T-cell (primary cell): ENCODE measurements around the gene CD48. TPM values are rescaled to one million over a fixed set of nuclear protein-coding genes. Genes with fewer than 3 reads are reported as not detected.

Experiments used
- ATAC-seq, 4 experiments: fragments of 200-7000 bp in 3 of 4; fragments of 150-1000 bp in 1 of 4; cut with Tn5 transposase; replicated peaks in 1 of 4; 1 replicate in 3 of 4; 2 replicates in 1 of 4; pipeline ENCODE4 v1.10.0; 2021; ENCODE audit warnings: moderate library complexity in 3 of 4, mild to moderate bottlenecking in 2 of 4, moderate number of reproducible peaks in 1 of 4
- CTCF ChIA-PET, 2 donors: fragments of 300-600 bp; sonication (Branson Sonifier 250); formaldehyde crosslinking; loops; one replicate each; lab custom pipeline; 2022; ENCODE audit warnings: antibody characterized with exemption in 2 of 2; lab: Charles Lee
- POLR2A ChIA-PET, 2 donors: fragments of 300-600 bp; sonication (Branson Sonifier 250); formaldehyde crosslinking; loops; one replicate each; lab custom pipeline; 2022; ENCODE audit warnings: antibody characterized with exemption in 2 of 2; lab: Charles Lee
- DNase-seq, 35 experiments: peaks; one replicate each; pipeline versions ENCODE4 v3.0.0 to v3.0.0-alpha.2; 2013 to 2023
- H3K27ac ChIP-seq: one replicate; pipeline ENCODE4 v1.5.1; 2013; ENCODE audit warnings: low read length
- H3K27me3 ChIP-seq, 2 experiments: replicated peaks in 1 of 2; 1 replicate in 1 of 2; 2 replicates in 1 of 2; pipeline versions ENCODE4 v1.6.1 to v1.7.0; 2013; ENCODE audit warnings: low read length in 1 of 2, mixed read lengths in 1 of 2; ENCODE audit not compliant: control insufficient read depth in 2 of 2, insufficient read depth in 2 of 2; ENCODE audit errors: extremely low read depth in 1 of 2
- H3K36me3 ChIP-seq, 2 donors: 1 replicate in 1 of 2; 2 replicates in 1 of 2; pipeline versions ENCODE4 v1.6.1 to v1.7.0; 2013; ENCODE audit warnings: low read length in 1 of 2; ENCODE audit not compliant: control insufficient read depth in 2 of 2, insufficient read depth in 1 of 2; ENCODE audit errors: extremely low read depth in 1 of 2
- H3K4me1 ChIP-seq, 2 experiments: 1 replicate in 1 of 2; 2 replicates in 1 of 2; pipeline versions ENCODE4 v1.6.1 to v1.7.0; 2013; ENCODE audit warnings: low read length in 2 of 2, mixed read lengths in 1 of 2; ENCODE audit not compliant: insufficient read depth in 2 of 2, control insufficient read depth in 1 of 2; ENCODE audit errors: extremely low read depth in 1 of 2
- H3K4me3 ChIP-seq, 2 donors: 1 replicate in 1 of 2; 2 replicates in 1 of 2; pipeline versions ENCODE4 v1.5.1 to v1.7.0; 2013; ENCODE audit warnings: mild to moderate bottlenecking in 2 of 2, low read length in 1 of 2, moderate library complexity in 1 of 2; ENCODE audit not compliant: control insufficient read depth in 1 of 2; ENCODE audit errors: extremely low read depth in 1 of 2
- H3K9me3 ChIP-seq: 2 replicates; pipeline ENCODE4 v1.7.0; 2013
- H3K27ac Mint-ChIP-seq, 2 donors: one replicate each; pipeline ENCODE4 v1.8.0; 2020 to 2021; ENCODE audit warnings: mild to moderate bottlenecking in 2 of 2, mixed read lengths in 2 of 2
- H3K27me3 Mint-ChIP-seq, 2 donors: one replicate each; pipeline ENCODE4 v1.8.0; 2021 to 2022; ENCODE audit warnings: mixed read lengths in 2 of 2
- H3K36me3 Mint-ChIP-seq: one replicate; pipeline ENCODE4 v1.8.0; 2021; ENCODE audit warnings: mixed read lengths
- H3K4me1 Mint-ChIP-seq, 3 donors: one replicate each; pipeline ENCODE4 v1.8.0; 2020 to 2022; ENCODE audit warnings: mixed read lengths in 3 of 3, mild to moderate bottlenecking in 1 of 3
- H3K4me3 Mint-ChIP-seq, 3 donors: one replicate each; pipeline ENCODE4 v1.8.0; 2020 to 2022; ENCODE audit warnings: mild to moderate bottlenecking in 3 of 3, mixed read lengths in 3 of 3, moderate library complexity in 3 of 3
- H3K9me3 Mint-ChIP-seq, 3 donors: one replicate each; pipeline ENCODE4 v1.8.0; 2020 to 2022; ENCODE audit warnings: mixed read lengths in 3 of 3
- WGBS: methylation state at CpG from one replicate; pipeline ENCODE4 v1.1.5; 2013; ENCODE audit warnings: missing lambda C conversion rate; ENCODE audit not compliant: insufficient coverage; 5-methylcytosine and 5-hydroxymethylcytosine counted together
- total RNA-seq, 35 experiments: library from RNA in 6 of 35; stranded (reverse) in 6 of 35; fragments of 120-200 nt in 1 of 35; gene quantifications; one replicate each; pipeline versions ENCODE4 v1.2.1 to v1.2.4 and lab custom pipeline; 2013 to 2026

Gene CD48
- total RNA-seq, 5 donors from 2014 or later (not counting 1 experiment from before 2014, with no cell fraction given): 249 to 393 (median 273) TPM

- peak overlapping the region; percentile 74 to 83 for H3K27ac Mint-ChIP-seq
- peak overlapping the region; percentile 76 for H3K27ac ChIP-seq
- no peaks in the 10 kb centered on the region for H3K36me3 ChIP-seq
- peaks cover 0 to 42% of the 10 kb centered on the region in 2 experiments for H3K4me1 ChIP-seq
- WGBS: no CpG with 5 or more reads among the region's 5 CpGs
- H3K9me3 ChIP-seq: no peaks in the 10 kb centered on the region
- ChIA-PET POLR2A (interaction anchor here (0.6 to 0.7 kb wide), 2 partner anchors 13 to 825 kb away, joined by 3 read pairs; no protein-coding TSS in a partner anchor), CTCF (interaction anchor here (0.6 to 2.4 kb wide), 11 partner anchors 9 to 193 kb away, joined by 3 to 20 read pairs (median 3); partner anchors contain the start of gene SLAMF7 (in 1 of the 2))
- no peaks in the 10 kb centered on the region for H3K27me3 ChIP-seq
- DNase-seq (peak in 20 of 35 experiments; percentile 14 to 77 (median 33)), ATAC-seq (peak; percentile 50 to 79 (median 64))
- peak overlapping the region in 1 of 3 donors; percentile 21 for H3K4me3 Mint-ChIP-seq
- H3K27me3 Mint-ChIP-seq: no peaks in the 10 kb centered on the region
- H3K4me1 Mint-ChIP-seq: peaks cover 21 to 36% (median 31%) of the 10 kb centered on the region in 3 donors
- H3K9me3 Mint-ChIP-seq: no peaks in the 10 kb centered on the region
- no peak overlapping the region for H3K4me3 ChIP-seq
- H3K36me3 Mint-ChIP-seq: peaks cover 4% of the 10 kb centered on the region
Observed at GRCh38 chr1:160755911-160756848, 44.6 kb upstream of the CD48 start.

GRCh38 chr1:160755461-160755860 is 43.8 kb upstream of the CD48 start:
- Mint-ChIP-seq H3K27me3 (peaks cover 0 to 3% of the 10 kb centered on the region in 2 donors), H3K27ac (peak overlapping the region; percentile 74 to 83), H3K4me1 (peaks cover 28 to 44% (median 38%) of the 10 kb centered on the region in 3 donors), H3K9me3 (no peaks in the 10 kb centered on the region), H3K36me3 (peaks cover 4% of the 10 kb centered on the region), H3K4me3 (peak overlapping the region in 1 of 3 donors; percentile 21)
- ATAC-seq: no peak
- peak overlapping the region; percentile 76 for H3K27ac ChIP-seq
- peaks cover 0 to 3% of the 10 kb centered on the region in 2 donors for H3K36me3 ChIP-seq
- peaks cover 0 to 49% of the 10 kb centered on the region in 2 experiments for H3K4me1 ChIP-seq
- WGBS: no CpG with 5 or more reads among the region's 2 CpGs
- CTCF ChIA-PET: interaction anchor here in 1 of 2 donors (0.7 to 2.4 kb wide), 5 partner anchors 10 to 104 kb away, joined by 3 to 20 read pairs (median 3); partner anchors contain the start of gene SLAMF7
- DNase-seq: no peak
- no peaks in the 10 kb centered on the region for H3K9me3 ChIP-seq
- no peak overlapping the region for H3K4me3 ChIP-seq
- H3K27me3 ChIP-seq: no peaks in the 10 kb centered on the region
- POLR2A ChIA-PET: interaction anchor here in 1 of 2 donors (0.7 kb wide), 1 partner anchor 13 kb away, joined by 3 read pairs; no protein-coding TSS in a partner anchor

- peaks cover 39 to 54% (median 50%) of the 10 kb centered on the region in 3 donors for H3K4me1 Mint-ChIP-seq
- CTCF ChIA-PET: no interaction called here
- H3K27me3 ChIP-seq: no peaks in the 10 kb centered on the region
- H3K4me3 ChIP-seq: no peak overlapping the region
- peaks cover 0 to 3% of the 10 kb centered on the region in 2 donors for H3K27me3 Mint-ChIP-seq
- no peak overlapping the region for H3K27ac ChIP-seq
- H3K9me3 Mint-ChIP-seq: no peaks in the 10 kb centered on the region
- peaks cover 6% of the 10 kb centered on the region for H3K36me3 Mint-ChIP-seq
- H3K9me3 ChIP-seq: no peaks in the 10 kb centered on the region
- H3K27ac Mint-ChIP-seq: peak overlapping the region in 1 of 2 donors; percentile 69
- H3K36me3 ChIP-seq: peaks cover 0 to 16% of the 10 kb centered on the region in 2 donors
- POLR2A ChIA-PET: no interaction called here
- H3K4me3 Mint-ChIP-seq: no peak overlapping the region
- no peak for ATAC-seq
- H3K4me1 ChIP-seq: peaks cover 0 to 55% of the 10 kb centered on the region in 2 experiments
- no peak for DNase-seq
Observed at GRCh38 chr1:160753594-160753993, 42.0 kb upstream of the CD48 start.

GRCh38 chr1:160752924-160753323 is 41.3 kb upstream of the CD48 start:
- Mint-ChIP-seq H3K4me1 (peaks cover 45 to 58% (median 54%) of the 10 kb centered on the region in 3 donors), H3K27me3 (peaks cover 0 to 3% of the 10 kb centered on the region in 2 donors), H3K9me3 (no peaks in the 10 kb centered on the region), H3K27ac (peak overlapping the region in 1 of 2 donors; percentile 36), H3K4me3 (no peak overlapping the region), H3K36me3 (peaks cover 7% of the 10 kb centered on the region)
- Histone ChIP-seq H3K27ac (no peak overlapping the region), H3K9me3 (no peaks in the 10 kb centered on the region), H3K4me3 (no peak overlapping the region), H3K27me3 (no peaks in the 10 kb centered on the region), H3K4me1 (peaks cover 0 to 59% of the 10 kb centered on the region in 2 experiments), H3K36me3 (peaks cover 0 to 19% of the 10 kb centered on the region in 2 donors)
- DNase-seq (no peak), ATAC-seq (no peak)
- 60% methylated on average over 3 of the region's 5 CpGs for WGBS
- ChIA-PET CTCF (no interaction called here), POLR2A (no interaction called here)

- H3K4me1 Mint-ChIP-seq: peaks cover 49 to 62% (median 54%) of the 10 kb centered on the region in 3 donors
- no peak overlapping the region for H3K4me3 ChIP-seq
- no peaks in the 10 kb centered on the region for H3K9me3 Mint-ChIP-seq
- peaks cover 7% of the 10 kb centered on the region for H3K36me3 Mint-ChIP-seq
- ATAC-seq: no peak
- H3K9me3 ChIP-seq: no peaks in the 10 kb centered on the region
- whole genome bisulfite sequencing: 68% methylated on average over 2 of the region's 3 CpGs
- peak overlapping the region in 1 of 2 donors; percentile 36 for H3K27ac Mint-ChIP-seq
- H3K4me3 Mint-ChIP-seq: no peak overlapping the region
- DNase-seq: no peak
- peaks cover 0 to 58% of the 10 kb centered on the region in 2 experiments for H3K4me1 ChIP-seq
- ChIA-PET CTCF (interaction anchor here (0.5 to 0.9 kb wide), 2 partner anchors 16 to 45 kb away, joined by 3 to 6 read pairs; no protein-coding TSS in a partner anchor), POLR2A (no interaction called here)
- peak overlapping the region; percentile 2 for H3K27ac ChIP-seq
- H3K27me3 ChIP-seq: no peaks in the 10 kb centered on the region
- H3K36me3 ChIP-seq: peaks cover 0 to 19% of the 10 kb centered on the region in 2 donors
- H3K27me3 Mint-ChIP-seq: peaks cover 0 to 3% of the 10 kb centered on the region in 2 donors
Observed at GRCh38 chr1:160752406-160752805, 40.8 kb upstream of the CD48 start.

GRCh38 chr1:160750608-160751007 is 39.0 kb upstream of the CD48 start:
- peaks cover 0 to 3% of the 10 kb centered on the region in 2 donors for H3K27me3 Mint-ChIP-seq
- no peaks in the 10 kb centered on the region for H3K9me3 Mint-ChIP-seq
- Histone ChIP-seq H3K27me3 (no peaks in the 10 kb centered on the region), H3K36me3 (peaks cover 0 to 19% of the 10 kb centered on the region in 2 donors), H3K9me3 (no peaks in the 10 kb centered on the region), H3K4me1 (peaks cover 0 to 43% of the 10 kb centered on the region in 2 experiments), H3K4me3 (no peak overlapping the region), H3K27ac (peak overlapping the region; percentile 82)
- ChIA-PET CTCF (interaction anchor here in 1 of 2 donors (1.1 to 1.7 kb wide), 2 partner anchors 10 to 18 kb away, joined by 3 to 6 read pairs; no protein-coding TSS in a partner anchor), POLR2A (interaction anchor here in 1 of 2 donors (0.6 kb wide), 1 partner anchor 68 kb away, joined by 7 read pairs; no protein-coding TSS in a partner anchor)
- no peak for ATAC-seq
- no peak overlapping the region for H3K4me3 Mint-ChIP-seq
- H3K27ac Mint-ChIP-seq: peak overlapping the region; percentile 44 to 61
- H3K4me1 Mint-ChIP-seq: peaks cover 34 to 53% (median 47%) of the 10 kb centered on the region in 3 donors
- H3K36me3 Mint-ChIP-seq: peaks cover 7% of the 10 kb centered on the region
- no peak for DNase-seq
- WGBS: 60% methylated on average over 1 of the region's 2 CpGs
